GM13976 (cell line): ENCODE data around the gene NAXD.
"Not testable (repeated sequence)": the region's sequence is repeated elsewhere in the genome, so short reads cannot be mapped to it uniquely, and the experiment has no call there.

Experiments
- DNase-seq: peaks from one replicate; pipeline ENCODE4 v3.0.0; 2012; ENCODE audit warnings: low spot score
- in situ Hi-C: fragments of 300-500 bp; cut with MboI; formaldehyde crosslinking; loops from one replicate; pipeline ENCODE4 v1.12.0; 2022; ENCODE audit warnings: low sequenced_read_pairs, mixed read lengths, inconsistent platforms; ENCODE audit not compliant: unreplicated experiment
- TF ChIP-seq, protein P1 (sequence below): IDR thresholded peaks from 2 replicates; pipeline ENCODE4 v1.5.1; 2012; ENCODE audit warnings: borderline replicate concordance, mild to moderate bottlenecking; ENCODE audit not compliant: insufficient read depth; ENCODE audit errors: extremely low read depth, missing control alignments, control extremely low read depth

The NAXD gene

DNA sequence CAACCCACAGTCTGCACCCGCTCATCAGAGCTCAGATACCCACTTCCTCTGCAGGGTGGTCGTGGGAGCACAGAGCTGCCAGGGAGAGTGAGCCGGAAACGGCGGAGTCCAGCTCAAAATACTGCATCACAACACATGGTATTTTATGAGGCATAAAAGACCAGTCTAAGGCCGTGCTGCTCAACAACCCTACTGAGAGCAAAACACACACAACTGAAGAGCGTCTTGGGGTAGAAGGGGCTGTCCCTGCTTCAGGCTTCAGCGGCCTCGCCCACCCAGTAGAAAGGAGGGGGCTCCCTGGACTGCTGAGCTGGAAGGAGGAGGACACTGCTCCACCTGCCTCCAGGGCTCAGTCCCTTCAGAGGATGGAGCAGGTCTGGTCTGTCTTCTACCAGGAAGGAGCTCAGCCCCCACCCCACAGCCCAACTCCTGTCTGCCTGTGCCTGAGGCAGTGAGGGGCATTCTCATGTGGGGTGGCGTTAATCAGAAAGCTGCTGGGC lies 36.9 kb downstream of the NAXD start:
- in situ Hi-C loops, result no loop called here
- no peak for DNase-seq
- TF ChIP-seq, protein P1, sequence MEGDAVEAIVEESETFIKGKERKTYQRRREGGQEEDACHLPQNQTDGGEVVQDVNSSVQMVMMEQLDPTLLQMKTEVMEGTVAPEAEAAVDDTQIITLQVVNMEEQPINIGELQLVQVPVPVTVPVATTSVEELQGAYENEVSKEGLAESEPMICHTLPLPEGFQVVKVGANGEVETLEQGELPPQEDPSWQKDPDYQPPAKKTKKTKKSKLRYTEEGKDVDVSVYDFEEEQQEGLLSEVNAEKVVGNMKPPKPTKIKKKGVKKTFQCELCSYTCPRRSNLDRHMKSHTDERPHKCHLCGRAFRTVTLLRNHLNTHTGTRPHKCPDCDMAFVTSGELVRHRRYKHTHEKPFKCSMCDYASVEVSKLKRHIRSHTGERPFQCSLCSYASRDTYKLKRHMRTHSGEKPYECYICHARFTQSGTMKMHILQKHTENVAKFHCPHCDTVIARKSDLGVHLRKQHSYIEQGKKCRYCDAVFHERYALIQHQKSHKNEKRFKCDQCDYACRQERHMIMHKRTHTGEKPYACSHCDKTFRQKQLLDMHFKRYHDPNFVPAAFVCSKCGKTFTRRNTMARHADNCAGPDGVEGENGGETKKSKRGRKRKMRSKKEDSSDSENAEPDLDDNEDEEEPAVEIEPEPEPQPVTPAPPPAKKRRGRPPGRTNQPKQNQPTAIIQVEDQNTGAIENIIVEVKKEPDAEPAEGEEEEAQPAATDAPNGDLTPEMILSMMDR, result no peak

DNA sequence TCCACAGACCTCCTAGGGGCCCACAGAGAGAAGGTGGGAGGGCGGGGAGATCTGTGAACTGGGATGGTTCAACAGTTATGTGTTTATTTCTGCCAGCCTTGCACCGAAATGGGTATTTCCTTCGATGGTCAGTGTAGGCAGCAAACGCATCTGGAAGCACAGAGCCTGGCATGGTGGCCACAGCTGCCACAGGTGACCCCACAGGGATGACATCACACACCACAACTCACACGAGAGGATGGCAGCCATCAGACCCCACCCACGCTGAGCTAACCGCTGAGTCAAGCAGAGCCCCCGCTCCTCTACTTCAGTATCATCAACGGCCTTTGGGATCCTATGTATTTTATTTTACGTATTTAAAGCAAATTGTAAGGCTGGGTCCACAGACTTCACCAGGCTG lies 37.4 kb downstream of the NAXD start:
- in situ Hi-C loops, result no loop called here
- TF ChIP-seq, protein P1, result no peak
- DNase-seq, result no peak

DNA sequence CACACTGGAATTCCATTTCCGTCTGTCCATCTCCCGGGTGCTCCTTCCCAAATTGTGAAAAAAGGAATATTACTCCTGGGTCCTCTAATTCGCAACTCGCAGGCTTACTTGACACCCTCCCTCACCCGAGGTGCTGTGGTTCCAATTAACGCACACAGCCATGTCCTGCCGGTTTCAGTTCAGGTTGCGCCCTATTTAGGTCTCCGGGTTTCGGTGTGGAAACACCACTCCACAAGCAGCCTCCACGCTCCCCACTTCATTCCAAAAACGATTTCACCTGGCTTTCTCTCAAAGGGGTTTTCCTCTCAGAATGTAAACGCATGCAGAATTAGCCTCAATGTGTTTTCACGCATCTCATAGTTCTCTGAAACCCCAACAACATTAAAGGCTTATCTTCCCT lies 37.9 kb downstream of the NAXD start:
- in situ Hi-C loops, result no loop called here

DNA sequence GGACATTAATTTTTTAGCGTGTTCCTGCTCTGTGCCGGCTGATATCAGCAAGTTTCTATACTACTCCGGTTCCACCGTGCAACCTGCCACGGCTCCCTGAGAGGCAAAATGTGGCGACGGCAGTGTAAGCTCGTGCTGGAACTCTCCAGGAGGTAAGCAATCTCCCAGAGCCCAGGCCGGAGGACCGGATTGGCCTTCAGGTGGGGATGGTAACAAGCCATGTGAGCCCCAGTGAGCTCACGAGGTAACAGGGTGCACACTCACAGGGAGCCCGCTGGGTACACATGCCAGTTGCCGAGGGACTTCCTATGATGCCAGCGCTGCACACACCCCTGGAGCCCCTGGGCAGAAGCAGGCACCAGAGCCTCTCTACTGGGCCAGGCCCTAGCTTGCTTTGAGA lies 38.5 kb downstream of the NAXD start:
- in situ Hi-C loops, result no loop called here
- TF ChIP-seq, protein P1, result no peak
- no peak for DNase-seq

More for the DNA sequence above, 37.9 kb downstream of the NAXD start:
- DNase-seq, result no peak
- TF ChIP-seq, protein P1, result no peak

DNA sequence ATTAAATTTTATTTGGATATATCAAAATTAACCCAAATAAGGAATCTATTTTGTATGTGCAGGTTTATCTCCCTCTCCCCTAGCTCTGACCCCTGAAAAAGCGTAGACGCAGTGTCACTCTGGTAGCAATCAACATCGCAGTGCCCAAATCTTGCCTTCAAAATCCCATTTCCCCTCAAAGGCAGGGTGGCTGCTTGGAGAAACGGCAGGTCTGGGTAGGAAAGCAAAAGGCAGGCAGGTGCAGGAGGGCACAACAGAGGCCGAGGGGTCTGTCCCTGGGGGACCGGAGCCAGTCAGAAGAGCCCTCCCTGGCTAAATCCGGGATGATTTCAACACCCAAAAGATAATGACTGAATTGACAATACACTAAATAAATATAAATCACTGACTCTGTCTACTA lies 41.9 kb downstream of the NAXD start:
- TF ChIP-seq, protein P1, result no peak
- in situ Hi-C loops, result no loop called here
- no peak for DNase-seq

DNA sequence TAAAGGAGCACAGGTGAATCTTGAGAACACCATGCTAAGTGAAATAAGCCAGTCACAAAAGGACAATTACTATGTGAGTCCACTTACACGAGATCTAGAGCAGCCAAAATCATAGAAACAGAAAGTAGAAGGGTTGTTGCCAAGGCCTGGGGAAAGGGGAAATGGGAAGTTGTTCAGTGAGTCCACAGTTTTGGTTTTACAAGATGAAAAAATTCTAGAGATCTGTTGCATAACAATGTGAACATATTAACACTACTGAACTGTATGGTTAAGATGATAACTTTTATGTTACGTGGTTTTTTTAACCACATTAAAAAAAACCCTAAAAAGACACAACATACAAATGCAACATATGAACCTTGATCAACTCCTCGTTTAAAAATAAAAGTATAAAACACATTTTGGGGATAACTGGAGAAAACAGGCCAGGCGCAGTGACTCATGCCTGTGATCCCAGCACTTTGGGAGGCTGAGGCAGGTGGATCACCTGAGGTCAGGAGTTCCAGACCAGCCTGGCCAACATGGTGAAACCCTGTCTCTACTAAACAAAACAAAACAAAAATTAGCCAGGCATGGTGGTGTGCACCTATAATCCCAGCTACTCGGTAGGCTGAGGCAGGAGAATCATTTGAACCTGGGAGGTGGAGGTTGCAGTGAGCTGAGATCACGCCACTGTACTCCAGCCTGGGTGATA lies 43.0 kb downstream of the NAXD start:
- in situ Hi-C loops, DNase-seq: not testable (repeated sequence)

DNA sequence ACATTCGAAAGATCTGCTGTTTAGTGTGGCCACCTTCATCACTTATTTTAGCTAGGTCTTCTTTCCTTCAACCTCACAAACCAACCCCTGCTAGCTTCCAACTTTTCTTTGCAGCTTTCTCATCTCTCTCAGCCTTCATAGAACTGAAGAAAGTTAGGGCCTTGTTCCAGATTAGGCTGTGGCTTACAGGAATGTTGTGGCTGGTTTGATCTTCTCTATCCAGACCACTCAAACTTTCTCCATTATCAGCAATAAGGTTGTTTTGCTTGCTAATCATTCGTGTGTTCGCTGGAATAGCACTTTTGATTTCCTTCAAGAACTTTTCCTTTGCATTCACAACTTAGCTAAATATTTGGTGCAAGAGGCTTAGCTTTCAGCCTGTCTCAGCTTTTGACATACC lies 45.9 kb downstream of the NAXD start:
- TF ChIP-seq, protein P1, result no peak
- in situ Hi-C loops, result no loop called here
- DNase-seq, result no peak
